ENCODE measurements around the gene CCDC137.

Gene CCDC137

GRCh38 chr17:81716674-81716996 lies 50.1 kb downstream of the CCDC137 start:
- no peak for DNase-seq

GRCh38 chr17:81717049-81717765 lies 50.7 kb downstream of the CCDC137 start:
- DNase-seq: no peak

GRCh38 chr17:81717766-81718089 lies 51.2 kb downstream of the CCDC137 start:
- no peak for DNase-seq

GRCh38 chr17:81719410-81720266 lies 53.1 kb downstream of the CCDC137 start:
- DNase-seq: no peak

- DNase-seq: no peak
Observed at GRCh38 chr17:81720267-81721071, 53.9 kb downstream of the CCDC137 start.

GRCh38 chr17:81722184-81723120 lies 55.9 kb downstream of the CCDC137 start:
- DNase-seq: no peak

Data from activated CD4-positive, alpha-beta T cell treated with anti-CD3 and anti-CD28 coated beads, Interleukin-2, Interleukin-6, amounts not matched to agents 100 ng/mL and 50 ng/mL, durations not matched to agents 16 hours and 8 hours (primary cell).